Chondrocyte (in vitro differentiated cells): ENCODE data around the gene TEKT5. TPM values are rescaled to one million over a fixed set of nuclear protein-coding genes. Genes with fewer than 3 reads are reported as not detected.

ENCODE experiments used
- DNase-seq: peaks from one replicate; pipeline ENCODE4 v3.0.0; 2021; ENCODE audit warnings: mixed read lengths, low spot score
- H3K27ac Mint-ChIP-seq: one replicate; pipeline ENCODE4 v1.8.0; 2021; ENCODE audit warnings: mild to moderate bottlenecking, moderate library complexity, mixed read lengths; ENCODE audit not compliant: unreplicated experiment
- H3K27me3 Mint-ChIP-seq: 2 replicates; pipeline ENCODE4 v1.8.0; 2021; ENCODE audit warnings: low read depth, mixed read lengths
- H3K36me3 Mint-ChIP-seq: 2 replicates; pipeline ENCODE4 v1.8.0; 2021; ENCODE audit warnings: low read depth, mixed read lengths
- H3K4me1 Mint-ChIP-seq: 2 replicates; pipeline ENCODE4 v1.8.0; 2021; ENCODE audit warnings: low read depth, mild to moderate bottlenecking, mixed read lengths
- H3K4me3 Mint-ChIP-seq: one replicate; pipeline ENCODE4 v1.8.0; 2021; ENCODE audit warnings: mild to moderate bottlenecking, moderate library complexity, mixed read lengths; ENCODE audit not compliant: unreplicated experiment
- H3K9me3 Mint-ChIP-seq: 2 replicates; pipeline ENCODE4 v1.8.0; 2021; ENCODE audit warnings: low read depth, mixed read lengths
- CTCF ChIP-seq: fragments of 200-600 bp; sonication (generic); IDR thresholded peaks from 2 replicates; pipeline ENCODE4 v1.5.0; 2021; ENCODE audit warnings: antibody characterized with exemption, mild to moderate bottlenecking, moderate library complexity
- total RNA-seq: library from RNA; stranded (reverse); gene quantifications from 3 replicates; pipeline ENCODE4 v1.2.1, GENCODE V29; 2021

The TEKT5 gene
- total RNA-seq, 1 donor from 2014 or later, result not detected

GRCh38 chr16:10671729-10672128, 23.0 kb downstream of the TEKT5 start:
- H3K4me1 Mint-ChIP-seq, result no peaks in the 10 kb centered on the region
- H3K4me3 Mint-ChIP-seq, result no peak overlapping the region
- no peak overlapping the region for H3K27ac Mint-ChIP-seq
- no peaks in the 10 kb centered on the region for H3K36me3 Mint-ChIP-seq
- H3K9me3 Mint-ChIP-seq, result no peaks in the 10 kb centered on the region
- peaks cover 14% of the 10 kb centered on the region for H3K27me3 Mint-ChIP-seq
- no peak for TF ChIP-seq CTCF
- no peak for DNase-seq

- no peaks in the 10 kb centered on the region for H3K9me3 Mint-ChIP-seq
- no peaks in the 10 kb centered on the region for H3K4me1 Mint-ChIP-seq
- H3K27me3 Mint-ChIP-seq, result peaks cover 14% of the 10 kb centered on the region
- no peak for TF ChIP-seq CTCF
- no peaks in the 10 kb centered on the region for H3K36me3 Mint-ChIP-seq
- no peak overlapping the region for H3K4me3 Mint-ChIP-seq
- DNase-seq, result no peak
- no peak overlapping the region for H3K27ac Mint-ChIP-seq
Measured at GRCh38 chr16:10669791-10670190, 24.9 kb downstream of the TEKT5 start.

- no peaks in the 10 kb centered on the region for H3K36me3 Mint-ChIP-seq
- DNase-seq, result no peak
- H3K27ac Mint-ChIP-seq, result no peak overlapping the region
- peak; percentile 60 for TF ChIP-seq CTCF
- no peaks in the 10 kb centered on the region for H3K4me1 Mint-ChIP-seq
- H3K4me3 Mint-ChIP-seq, result no peak overlapping the region
- peaks cover 17% of the 10 kb centered on the region for H3K27me3 Mint-ChIP-seq
- H3K9me3 Mint-ChIP-seq, result no peaks in the 10 kb centered on the region
Measured at GRCh38 chr16:10668322-10669045, 26.2 kb downstream of the TEKT5 start.

GRCh38 chr16:10667239-10667638, 27.5 kb downstream of the TEKT5 start:
- TF ChIP-seq CTCF, result no peak
- H3K4me3 Mint-ChIP-seq, result no peak overlapping the region
- no peaks in the 10 kb centered on the region for H3K4me1 Mint-ChIP-seq
- H3K36me3 Mint-ChIP-seq, result no peaks in the 10 kb centered on the region
- peaks cover 22% of the 10 kb centered on the region for H3K27me3 Mint-ChIP-seq
- no peak for DNase-seq
- H3K9me3 Mint-ChIP-seq, result no peaks in the 10 kb centered on the region
- no peak overlapping the region for H3K27ac Mint-ChIP-seq

- Mint-ChIP-seq H3K9me3 (no peaks in the 10 kb centered on the region), H3K27ac (no peak overlapping the region), H3K4me1 (no peaks in the 10 kb centered on the region), H3K4me3 (no peak overlapping the region), H3K36me3 (no peaks in the 10 kb centered on the region), H3K27me3 (peaks cover 24% of the 10 kb centered on the region)
- TF ChIP-seq CTCF, result no peak
- DNase-seq, result no peak
Measured at GRCh38 chr16:10666291-10666690, 28.4 kb downstream of the TEKT5 start.
